SK-N-SH treated with all-trans-retinoic acid at 6 μM for 48 hours (cell line): Measurements from ENCODE around the gene BRCA2.

ENCODE experiments used
- ATAC-seq: fragments of 200-7000 bp; cut with Tn5 transposase; 3 replicates; pipeline ENCODE4 v1.9.1; 2020; ENCODE audit warnings: mild to moderate bottlenecking, moderate library complexity
- BACH2 ChIP-seq: fragments of 250-450 bp; sonication (Bioruptor Pico); IDR thresholded peaks from 2 replicates; pipeline ENCODE4 v1.9.0; 2021; ENCODE audit warnings: mild to moderate bottlenecking, borderline replicate concordance
- CSDC2 ChIP-seq: fragments of 250-450 bp; sonication (Bioruptor Pico); IDR thresholded peaks from 2 replicates; pipeline ENCODE4 v1.5.0; 2020; ENCODE audit warnings: mild to moderate bottlenecking, moderate library complexity
- ESRRG ChIP-seq: fragments of 250-450 bp; sonication (Bioruptor Pico); IDR thresholded peaks from 2 replicates; pipeline ENCODE4 v1.6.1; 2021; ENCODE audit warnings: mild to moderate bottlenecking
- GLIS3 ChIP-seq: fragments of 250-450 bp; sonication (Bioruptor Pico); IDR thresholded peaks from 2 replicates; pipeline ENCODE4 v1.5.0; 2020; ENCODE audit warnings: mild to moderate bottlenecking, moderate library complexity
- ISL1 ChIP-seq: fragments of 250-450 bp; sonication (Bioruptor Pico); IDR thresholded peaks from 2 replicates; pipeline ENCODE4 v2.1.2; 2022; ENCODE audit warnings: mild to moderate bottlenecking, moderate library complexity
- OSR1 ChIP-seq: fragments of 250-450 bp; sonication (Bioruptor Pico); IDR thresholded peaks from 2 replicates; pipeline ENCODE4 v1.8.0; 2022; ENCODE audit warnings: moderate library complexity, mild to moderate bottlenecking, inconsistent platforms
- PPARA ChIP-seq: fragments of 250-450 bp; sonication (Bioruptor Pico); IDR thresholded peaks from 2 replicates; pipeline ENCODE4 v1.5.0; 2020; ENCODE audit warnings: mild to moderate bottlenecking, borderline replicate concordance
- RARB ChIP-seq: fragments of 250-450 bp; sonication (Bioruptor Pico); IDR thresholded peaks from 2 replicates; pipeline ENCODE4 v1.8.0; 2021; ENCODE audit warnings: mild to moderate bottlenecking, moderate library complexity
- SNAI2 ChIP-seq: fragments of 250-450 bp; sonication (Bioruptor Pico); IDR thresholded peaks from 2 replicates; pipeline ENCODE4 v1.5.0; 2020; ENCODE audit warnings: mild to moderate bottlenecking, moderate library complexity
- TCF4 ChIP-seq: fragments of 250-450 bp; sonication (Bioruptor Pico); IDR thresholded peaks from 2 replicates; pipeline ENCODE4 v1.8.0; 2021; ENCODE audit warnings: mild to moderate bottlenecking, moderate library complexity, borderline replicate concordance
- TOX ChIP-seq: fragments of 250-450 bp; sonication (Bioruptor Pico); IDR thresholded peaks from 2 replicates; pipeline ENCODE4 v1.8.0; 2021; ENCODE audit warnings: mild to moderate bottlenecking, moderate library complexity, borderline replicate concordance
- ZC3H10 ChIP-seq: fragments of 250-450 bp; sonication (Bioruptor Pico); IDR thresholded peaks from 2 replicates; pipeline ENCODE4 v1.5.1; 2021; ENCODE audit warnings: mild to moderate bottlenecking, moderate library complexity
- ZFP3 ChIP-seq: fragments of 250-450 bp; sonication (Bioruptor Pico); IDR thresholded peaks from 2 replicates; pipeline ENCODE4 v1.5.0; 2020; ENCODE audit warnings: mild to moderate bottlenecking, moderate library complexity
- ZFP30 ChIP-seq: fragments of 450-650 bp; formaldehyde crosslinking; IDR thresholded peaks from 2 replicates; pipeline ENCODE4 v1.5.0; 2022; ENCODE audit warnings: mild to moderate bottlenecking, moderate library complexity
- ZNF565 ChIP-seq: fragments of 450-650 bp; formaldehyde crosslinking; conservative IDR thresholded peaks from 2 replicates; pipeline ENCODE4 v1.5.0; 2020; ENCODE audit warnings: low read depth, mild to moderate bottlenecking, moderate library complexity
- ZNF70 ChIP-seq: fragments of 450-650 bp; formaldehyde crosslinking; IDR thresholded peaks from 2 replicates; pipeline ENCODE4 v1.5.0; 2020; ENCODE audit warnings: mild to moderate bottlenecking, moderate library complexity
- ZNF8 ChIP-seq: fragments of 450-650 bp; formaldehyde crosslinking; IDR thresholded peaks from 2 replicates; pipeline ENCODE4 v1.5.0; 2020; ENCODE audit warnings: mild to moderate bottlenecking, moderate library complexity
- TF ChIP-seq, protein P1 (sequence below): fragments of 250-450 bp; sonication (Bioruptor Pico); IDR thresholded peaks from 2 replicates; pipeline ENCODE4 v1.5.1; 2021; ENCODE audit warnings: mild to moderate bottlenecking, moderate library complexity
- TF ChIP-seq, protein P2 (sequence below): fragments of 250-450 bp; sonication (Bioruptor Pico); IDR thresholded peaks from 2 replicates; pipeline ENCODE4 v1.8.0; 2020; ENCODE audit warnings: mild to moderate bottlenecking, moderate library complexity, borderline replicate concordance
- TF ChIP-seq, protein P3 (sequence below): fragments of 250-450 bp; sonication (Bioruptor Pico); IDR thresholded peaks from 2 replicates; pipeline ENCODE4 v1.5.0; 2020; ENCODE audit warnings: mild to moderate bottlenecking, moderate library complexity
- TF ChIP-seq, protein P4 (sequence below): fragments of 250-450 bp; sonication (Bioruptor Pico); IDR thresholded peaks from 2 replicates; pipeline ENCODE4 v1.8.0; 2021; ENCODE audit warnings: low read depth, mild to moderate bottlenecking, moderate library complexity, borderline replicate concordance

BRCA2 gene

DNA sequence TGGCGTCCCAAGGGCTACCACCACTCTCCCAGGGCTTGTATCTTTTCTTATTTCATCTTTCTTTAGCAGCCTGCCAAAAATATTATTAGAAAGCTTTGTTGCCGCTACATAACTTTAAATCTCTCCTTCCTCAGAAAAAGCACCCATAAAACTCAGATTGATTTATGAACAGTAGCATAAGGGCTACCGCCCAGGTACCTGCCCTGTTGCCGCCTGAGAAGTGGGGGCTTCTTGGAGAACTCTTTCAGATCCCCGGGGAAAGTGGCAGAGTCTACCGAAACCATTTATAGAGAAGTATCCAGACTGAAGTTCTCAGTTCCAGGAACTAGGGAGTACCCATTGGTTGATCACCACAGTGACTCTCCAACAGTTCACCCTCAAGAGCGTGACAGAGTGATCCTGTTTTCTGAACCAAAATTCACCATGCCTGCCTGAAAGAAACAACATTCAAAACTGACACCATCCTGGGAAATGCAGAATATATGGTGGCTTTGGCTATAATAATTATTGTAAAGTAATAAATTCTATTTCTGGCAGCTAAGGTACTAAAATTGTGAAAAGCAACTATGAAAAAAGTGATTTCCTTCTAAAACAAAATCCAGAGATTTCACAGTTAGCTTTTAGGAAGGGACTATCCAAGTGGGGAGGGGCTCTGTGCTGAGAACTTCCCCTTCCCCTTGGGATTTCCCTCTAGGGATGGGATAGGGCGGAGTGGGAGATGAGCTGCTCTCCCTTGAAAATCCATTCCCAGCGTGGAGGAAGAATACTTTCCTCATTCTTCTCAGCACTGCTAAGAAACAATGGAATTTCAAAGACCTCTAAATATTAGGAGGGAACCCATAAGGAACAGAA is 113.5 kb downstream of the BRCA2 start:
- TF ChIP-seq, protein P1, sequence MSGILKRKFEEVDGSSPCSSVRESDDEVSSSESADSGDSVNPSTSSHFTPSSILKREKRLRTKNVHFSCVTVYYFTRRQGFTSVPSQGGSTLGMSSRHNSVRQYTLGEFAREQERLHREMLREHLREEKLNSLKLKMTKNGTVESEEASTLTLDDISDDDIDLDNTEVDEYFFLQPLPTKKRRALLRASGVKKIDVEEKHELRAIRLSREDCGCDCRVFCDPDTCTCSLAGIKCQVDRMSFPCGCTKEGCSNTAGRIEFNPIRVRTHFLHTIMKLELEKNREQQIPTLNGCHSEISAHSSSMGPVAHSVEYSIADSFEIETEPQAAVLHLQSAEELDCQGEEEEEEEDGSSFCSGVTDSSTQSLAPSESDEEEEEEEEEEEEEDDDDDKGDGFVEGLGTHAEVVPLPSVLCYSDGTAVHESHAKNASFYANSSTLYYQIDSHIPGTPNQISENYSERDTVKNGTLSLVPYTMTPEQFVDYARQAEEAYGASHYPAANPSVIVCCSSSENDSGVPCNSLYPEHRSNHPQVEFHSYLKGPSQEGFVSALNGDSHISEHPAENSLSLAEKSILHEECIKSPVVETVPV (CRISPR knock-in tag), result no peak
- TF ChIP-seq, protein P2, sequence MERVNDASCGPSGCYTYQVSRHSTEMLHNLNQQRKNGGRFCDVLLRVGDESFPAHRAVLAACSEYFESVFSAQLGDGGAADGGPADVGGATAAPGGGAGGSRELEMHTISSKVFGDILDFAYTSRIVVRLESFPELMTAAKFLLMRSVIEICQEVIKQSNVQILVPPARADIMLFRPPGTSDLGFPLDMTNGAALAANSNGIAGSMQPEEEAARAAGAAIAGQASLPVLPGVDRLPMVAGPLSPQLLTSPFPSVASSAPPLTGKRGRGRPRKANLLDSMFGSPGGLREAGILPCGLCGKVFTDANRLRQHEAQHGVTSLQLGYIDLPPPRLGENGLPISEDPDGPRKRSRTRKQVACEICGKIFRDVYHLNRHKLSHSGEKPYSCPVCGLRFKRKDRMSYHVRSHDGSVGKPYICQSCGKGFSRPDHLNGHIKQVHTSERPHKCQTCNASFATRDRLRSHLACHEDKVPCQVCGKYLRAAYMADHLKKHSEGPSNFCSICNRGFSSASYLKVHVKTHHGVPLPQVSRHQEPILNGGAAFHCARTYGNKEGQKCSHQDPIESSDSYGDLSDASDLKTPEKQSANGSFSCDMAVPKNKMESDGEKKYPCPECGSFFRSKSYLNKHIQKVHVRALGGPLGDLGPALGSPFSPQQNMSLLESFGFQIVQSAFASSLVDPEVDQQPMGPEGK (CRISPR knock-in tag), result no peak
- TF ChIP-seq ISL1, result no peak
- TF ChIP-seq GLIS3 (CRISPR knock-in tag), result no peak
- no peak for TF ChIP-seq RARB
- no peak for TF ChIP-seq PPARA (CRISPR knock-in tag)
- TF ChIP-seq SNAI2, result no peak
- TF ChIP-seq, protein P3, sequence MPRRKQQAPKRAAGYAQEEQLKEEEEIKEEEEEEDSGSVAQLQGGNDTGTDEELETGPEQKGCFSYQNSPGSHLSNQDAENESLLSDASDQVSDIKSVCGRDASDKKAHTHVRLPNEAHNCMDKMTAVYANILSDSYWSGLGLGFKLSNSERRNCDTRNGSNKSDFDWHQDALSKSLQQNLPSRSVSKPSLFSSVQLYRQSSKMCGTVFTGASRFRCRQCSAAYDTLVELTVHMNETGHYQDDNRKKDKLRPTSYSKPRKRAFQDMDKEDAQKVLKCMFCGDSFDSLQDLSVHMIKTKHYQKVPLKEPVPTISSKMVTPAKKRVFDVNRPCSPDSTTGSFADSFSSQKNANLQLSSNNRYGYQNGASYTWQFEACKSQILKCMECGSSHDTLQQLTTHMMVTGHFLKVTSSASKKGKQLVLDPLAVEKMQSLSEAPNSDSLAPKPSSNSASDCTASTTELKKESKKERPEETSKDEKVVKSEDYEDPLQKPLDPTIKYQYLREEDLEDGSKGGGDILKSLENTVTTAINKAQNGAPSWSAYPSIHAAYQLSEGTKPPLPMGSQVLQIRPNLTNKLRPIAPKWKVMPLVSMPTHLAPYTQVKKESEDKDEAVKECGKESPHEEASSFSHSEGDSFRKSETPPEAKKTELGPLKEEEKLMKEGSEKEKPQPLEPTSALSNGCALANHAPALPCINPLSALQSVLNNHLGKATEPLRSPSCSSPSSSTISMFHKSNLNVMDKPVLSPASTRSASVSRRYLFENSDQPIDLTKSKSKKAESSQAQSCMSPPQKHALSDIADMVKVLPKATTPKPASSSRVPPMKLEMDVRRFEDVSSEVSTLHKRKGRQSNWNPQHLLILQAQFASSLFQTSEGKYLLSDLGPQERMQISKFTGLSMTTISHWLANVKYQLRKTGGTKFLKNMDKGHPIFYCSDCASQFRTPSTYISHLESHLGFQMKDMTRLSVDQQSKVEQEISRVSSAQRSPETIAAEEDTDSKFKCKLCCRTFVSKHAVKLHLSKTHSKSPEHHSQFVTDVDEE, result no peak
- TF ChIP-seq TOX, result no peak
- no peak for TF ChIP-seq OSR1 (CRISPR knock-in tag)
- TF ChIP-seq ESRRG (CRISPR knock-in tag), result no peak
- TF ChIP-seq ZFP30 (CRISPR knock-in tag), result no peak
- TF ChIP-seq ZNF8 (CRISPR knock-in tag), result no peak
- TF ChIP-seq ZNF70 (CRISPR knock-in tag), result no peak
- no peak for TF ChIP-seq ZFP3 (CRISPR knock-in tag)
- no peak for TF ChIP-seq ZC3H10 (CRISPR knock-in tag)
- TF ChIP-seq TCF4 (CRISPR knock-in tag), result no peak
- TF ChIP-seq, protein P4, sequence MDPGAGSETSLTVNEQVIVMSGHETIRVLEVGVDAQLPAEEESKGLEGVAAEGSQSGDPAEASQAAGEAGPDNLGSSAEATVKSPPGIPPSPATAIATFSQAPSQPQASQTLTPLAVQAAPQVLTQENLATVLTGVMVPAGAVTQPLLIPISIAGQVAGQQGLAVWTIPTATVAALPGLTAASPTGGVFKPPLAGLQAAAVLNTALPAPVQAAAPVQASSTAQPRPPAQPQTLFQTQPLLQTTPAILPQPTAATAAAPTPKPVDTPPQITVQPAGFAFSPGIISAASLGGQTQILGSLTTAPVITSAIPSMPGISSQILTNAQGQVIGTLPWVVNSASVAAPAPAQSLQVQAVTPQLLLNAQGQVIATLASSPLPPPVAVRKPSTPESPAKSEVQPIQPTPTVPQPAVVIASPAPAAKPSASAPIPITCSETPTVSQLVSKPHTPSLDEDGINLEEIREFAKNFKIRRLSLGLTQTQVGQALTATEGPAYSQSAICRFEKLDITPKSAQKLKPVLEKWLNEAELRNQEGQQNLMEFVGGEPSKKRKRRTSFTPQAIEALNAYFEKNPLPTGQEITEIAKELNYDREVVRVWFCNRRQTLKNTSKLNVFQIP (CRISPR knock-in tag), result no peak
- TF ChIP-seq CSDC2, result no peak
- ATAC-seq, result no peak

DNA sequence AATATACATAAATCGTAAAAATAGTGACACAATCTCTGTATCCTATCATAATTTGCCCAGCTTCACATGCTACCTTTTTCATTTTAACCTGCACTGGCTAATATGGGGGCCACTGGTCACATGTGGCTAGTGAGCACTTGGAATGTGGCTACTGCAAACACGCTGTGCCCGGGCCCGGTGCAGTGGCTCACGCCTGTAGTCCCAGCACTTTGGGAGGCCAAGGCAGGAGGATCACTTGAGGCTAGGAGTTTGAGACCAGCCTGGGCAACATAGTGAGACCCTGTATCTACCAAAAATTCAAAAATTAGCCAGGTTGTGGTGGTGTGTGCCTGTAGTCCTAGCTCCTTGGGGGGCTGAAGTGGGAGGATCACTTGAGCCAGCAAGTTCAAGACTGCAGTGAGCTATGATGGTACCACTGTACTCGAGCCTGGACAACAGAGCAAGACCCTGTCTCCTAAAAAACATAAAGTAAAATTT is 114.2 kb downstream of the BRCA2 start:
- no peak for TF ChIP-seq RARB

DNA sequence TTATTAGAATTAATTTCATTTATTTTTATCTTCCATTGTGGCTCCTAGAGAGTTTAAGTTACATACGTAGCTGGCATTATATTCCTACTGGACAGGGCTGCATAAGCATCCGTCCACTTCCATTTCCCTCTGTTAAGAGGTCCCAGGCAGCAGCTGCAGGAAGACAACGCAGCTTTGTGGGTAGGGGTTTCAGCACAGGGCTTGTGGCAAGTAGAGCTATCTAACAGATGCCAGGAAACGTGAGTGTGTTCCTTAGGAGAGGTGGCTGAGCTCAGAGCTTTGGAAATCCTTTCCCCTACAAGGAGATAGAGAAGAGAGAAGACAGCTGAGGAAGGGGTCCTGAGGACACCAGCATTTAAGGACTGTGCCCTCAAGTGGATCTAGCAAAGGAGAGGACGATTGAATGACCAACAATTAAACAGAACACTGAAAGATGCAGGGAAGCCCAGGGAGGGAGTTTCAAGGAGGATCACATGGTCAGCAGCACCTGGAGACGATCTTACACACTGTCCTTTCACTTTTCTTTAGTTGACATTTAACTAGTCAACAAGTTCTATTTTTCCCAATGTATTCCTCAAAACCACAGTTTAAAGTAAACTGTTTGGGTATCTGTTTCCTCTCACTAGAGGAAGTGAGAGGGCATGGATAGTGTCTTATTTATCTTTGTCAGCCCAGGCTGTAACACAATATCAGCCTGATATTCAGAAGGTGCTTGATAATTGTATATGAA is 114.9 kb downstream of the BRCA2 start:
- no peak for ATAC-seq
- TF ChIP-seq, protein P4 (CRISPR knock-in tag), result no peak
- TF ChIP-seq ZNF8 (CRISPR knock-in tag) (no peak), PPARA (CRISPR knock-in tag) (no peak), BACH2 (CRISPR knock-in tag) (no peak), TCF4 (CRISPR knock-in tag) (no peak), ZFP30 (CRISPR knock-in tag) (no peak), CSDC2 (no peak), GLIS3 (CRISPR knock-in tag) (no peak), ZNF565 (no peak), ISL1 (no peak), RARB (no peak)
- TF ChIP-seq, protein P2 (CRISPR knock-in tag), result no peak

More for the DNA sequence above, 114.2 kb downstream of the BRCA2 start:
- no peak for ATAC-seq
